Testis (tissue), 2 donors: Measurements from ENCODE around the gene RBPMS2.

ENCODE experiments used
- CTCF ChIP-seq, 3 experiments: fragments of 450-650 bp in 2 of 3; fragments of 200-600 bp in 1 of 3; sonication (generic) in 1 of 3; IDR thresholded peaks; one replicate each; pipeline ENCODE4 v1.5.1; 2016 to 2019; ENCODE audit warnings: antibody characterized with exemption in 3 of 3, mild to moderate bottlenecking in 2 of 3, moderate library complexity in 1 of 3
- POLR2A ChIP-seq: fragments of 450-650 bp; IDR thresholded peaks from one replicate; pipeline ENCODE4 v1.6.1; 2017; ENCODE audit warnings: antibody characterized with exemption, mild to moderate bottlenecking, moderate library complexity

- TF ChIP-seq CTCF (IDR thresholded peaks at IDR 0.05) (no peak), POLR2A (no peak)
Measured at GRCh38 chr15:64760056-64760455, 15.3 kb downstream of the RBPMS2 start.
